ENCODE measurements around the gene ZNF417. TPM values are rescaled to one million over a fixed set of nuclear protein-coding genes. Genes with fewer than 3 reads are reported as not detected.

ZNF417 gene
- total RNA-seq, 1 experiment from 2014 or later = 22.8 TPM

DNA sequence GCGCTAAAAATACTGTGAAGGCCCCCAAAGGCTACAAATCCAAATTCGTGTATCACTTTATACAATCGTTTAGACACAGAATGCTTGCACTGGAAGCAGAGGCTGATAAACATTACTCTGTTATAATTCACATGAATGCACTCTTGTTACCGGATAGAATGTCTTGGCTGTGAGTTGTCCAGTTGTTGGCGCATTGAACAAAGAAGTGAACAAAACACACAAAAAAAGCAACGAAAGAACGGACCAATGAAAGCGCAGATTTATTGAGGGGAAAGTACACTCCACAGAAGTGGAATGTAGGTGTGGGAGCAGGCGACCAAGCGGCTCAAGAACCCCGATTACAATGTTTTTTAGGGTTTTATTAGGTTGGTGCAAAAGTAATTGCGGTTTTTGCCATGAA lies 19.3 kb upstream of the ZNF417 start:
- no peak for TF ChIP-seq SIN3A (IDR thresholded peaks at IDR 0.05; ENCODE audit: borderline replicate concordance, insufficient read depth, low read depth, low read length)
- TF ChIP-seq POLR2AphosphoS5 (IDR thresholded peaks at IDR 0.05; ENCODE audit: low read depth, low read length) = no peak
- TF ChIP-seq, protein P1, sequence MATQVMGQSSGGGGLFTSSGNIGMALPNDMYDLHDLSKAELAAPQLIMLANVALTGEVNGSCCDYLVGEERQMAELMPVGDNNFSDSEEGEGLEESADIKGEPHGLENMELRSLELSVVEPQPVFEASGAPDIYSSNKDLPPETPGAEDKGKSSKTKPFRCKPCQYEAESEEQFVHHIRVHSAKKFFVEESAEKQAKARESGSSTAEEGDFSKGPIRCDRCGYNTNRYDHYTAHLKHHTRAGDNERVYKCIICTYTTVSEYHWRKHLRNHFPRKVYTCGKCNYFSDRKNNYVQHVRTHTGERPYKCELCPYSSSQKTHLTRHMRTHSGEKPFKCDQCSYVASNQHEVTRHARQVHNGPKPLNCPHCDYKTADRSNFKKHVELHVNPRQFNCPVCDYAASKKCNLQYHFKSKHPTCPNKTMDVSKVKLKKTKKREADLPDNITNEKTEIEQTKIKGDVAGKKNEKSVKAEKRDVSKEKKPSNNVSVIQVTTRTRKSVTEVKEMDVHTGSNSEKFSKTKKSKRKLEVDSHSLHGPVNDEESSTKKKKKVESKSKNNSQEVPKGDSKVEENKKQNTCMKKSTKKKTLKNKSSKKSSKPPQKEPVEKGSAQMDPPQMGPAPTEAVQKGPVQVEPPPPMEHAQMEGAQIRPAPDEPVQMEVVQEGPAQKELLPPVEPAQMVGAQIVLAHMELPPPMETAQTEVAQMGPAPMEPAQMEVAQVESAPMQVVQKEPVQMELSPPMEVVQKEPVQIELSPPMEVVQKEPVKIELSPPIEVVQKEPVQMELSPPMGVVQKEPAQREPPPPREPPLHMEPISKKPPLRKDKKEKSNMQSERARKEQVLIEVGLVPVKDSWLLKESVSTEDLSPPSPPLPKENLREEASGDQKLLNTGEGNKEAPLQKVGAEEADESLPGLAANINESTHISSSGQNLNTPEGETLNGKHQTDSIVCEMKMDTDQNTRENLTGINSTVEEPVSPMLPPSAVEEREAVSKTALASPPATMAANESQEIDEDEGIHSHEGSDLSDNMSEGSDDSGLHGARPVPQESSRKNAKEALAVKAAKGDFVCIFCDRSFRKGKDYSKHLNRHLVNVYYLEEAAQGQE (IDR thresholded peaks at IDR 0.05; ENCODE audit: insufficient read depth in 1 of 2, low read depth in 2 of 2, low read length in 1 of 2) = no peak
- no peak for TF ChIP-seq TCF7L2 (IDR thresholded peaks at IDR 0.05; ENCODE audit: low read depth, low read length)
- TF ChIP-seq, protein P2, sequence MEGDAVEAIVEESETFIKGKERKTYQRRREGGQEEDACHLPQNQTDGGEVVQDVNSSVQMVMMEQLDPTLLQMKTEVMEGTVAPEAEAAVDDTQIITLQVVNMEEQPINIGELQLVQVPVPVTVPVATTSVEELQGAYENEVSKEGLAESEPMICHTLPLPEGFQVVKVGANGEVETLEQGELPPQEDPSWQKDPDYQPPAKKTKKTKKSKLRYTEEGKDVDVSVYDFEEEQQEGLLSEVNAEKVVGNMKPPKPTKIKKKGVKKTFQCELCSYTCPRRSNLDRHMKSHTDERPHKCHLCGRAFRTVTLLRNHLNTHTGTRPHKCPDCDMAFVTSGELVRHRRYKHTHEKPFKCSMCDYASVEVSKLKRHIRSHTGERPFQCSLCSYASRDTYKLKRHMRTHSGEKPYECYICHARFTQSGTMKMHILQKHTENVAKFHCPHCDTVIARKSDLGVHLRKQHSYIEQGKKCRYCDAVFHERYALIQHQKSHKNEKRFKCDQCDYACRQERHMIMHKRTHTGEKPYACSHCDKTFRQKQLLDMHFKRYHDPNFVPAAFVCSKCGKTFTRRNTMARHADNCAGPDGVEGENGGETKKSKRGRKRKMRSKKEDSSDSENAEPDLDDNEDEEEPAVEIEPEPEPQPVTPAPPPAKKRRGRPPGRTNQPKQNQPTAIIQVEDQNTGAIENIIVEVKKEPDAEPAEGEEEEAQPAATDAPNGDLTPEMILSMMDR (IDR thresholded peaks at IDR 0.05) = no peak
- Histone ChIP-seq H3K9me3 (ENCODE audit: control insufficient read depth, insufficient read depth, low read depth, low read length) (peaks cover 38% of the 10 kb centered on the region), H3K27ac (ENCODE audit: low read length) (no peak overlapping the region), H3K4me3 (ENCODE audit: low read depth in 2 of 2, low read length in 2 of 2) (peak overlapping the region; percentile 55 to 73; a peak in 2 of 4 replicates), H3K36me3 (ENCODE audit: control insufficient read depth, insufficient read depth, low read length) (no peaks in the 10 kb centered on the region), H3K4me1 (ENCODE audit: control insufficient read depth, insufficient read depth, low read length) (no peaks in the 10 kb centered on the region), H3K27me3 (ENCODE audit: control insufficient read depth, insufficient read depth, low read length) (no peaks in the 10 kb centered on the region)
- DNase-seq (ENCODE audit: low read depth, low spot score) = no peak
- intact Hi-C loops (cut with micrococcal nuclease; ENCODE audit: unreplicated experiment) (no loop called here), in situ Hi-C loops (cut with HindIII; ENCODE audit: low pct_unique_long_range_greater_than_20kb, low sequenced_read_pairs) (no loop called here)
- POLR2A ChIA-PET = no interaction called here
- no peak for ATAC-seq
- BruUV-seq (replicated peaks) = no TSS peak
- CTCF ChIA-PET = no interaction called here

DNA sequence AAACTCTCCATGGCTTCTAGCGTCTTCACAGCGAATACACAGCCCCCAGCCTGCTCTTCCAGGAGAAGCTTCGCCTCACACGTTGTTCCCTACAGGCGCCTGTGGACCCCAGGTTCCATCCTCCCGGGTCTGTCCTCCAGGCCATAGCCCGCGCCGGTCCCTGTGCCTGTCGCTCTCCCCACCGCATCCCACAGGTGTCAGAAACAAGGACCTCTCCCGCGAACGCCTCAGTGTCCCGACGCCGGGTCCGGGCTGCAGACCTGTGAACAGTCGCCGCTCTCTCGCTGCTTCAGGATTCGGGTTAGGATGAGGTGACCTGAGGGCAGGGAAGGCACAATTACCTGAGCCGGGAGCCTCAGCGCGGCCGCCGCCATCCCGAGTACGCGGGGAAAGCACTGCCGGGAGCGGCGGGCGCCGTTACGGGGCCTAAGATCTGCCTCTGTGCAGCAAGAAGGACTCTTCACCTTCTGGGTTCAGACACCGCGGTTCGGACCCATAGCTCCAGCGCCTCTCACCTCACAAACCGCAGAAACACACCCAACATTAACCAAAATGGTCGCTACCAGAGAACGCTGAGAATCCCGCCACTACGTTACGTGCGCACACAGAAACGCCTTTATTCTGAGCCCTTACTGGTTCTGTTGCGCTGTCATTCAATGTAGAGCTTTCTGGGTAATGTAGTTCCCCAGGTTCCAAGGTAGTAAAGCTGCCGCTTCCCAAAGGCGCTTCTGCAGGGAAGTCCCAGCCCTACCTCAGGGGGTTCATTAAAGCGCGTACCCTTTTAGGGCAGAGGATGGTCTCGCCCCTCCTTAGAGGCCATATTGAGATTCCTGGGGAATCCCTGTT lies 18.7 kb upstream of the ZNF417 start, which contains the start of gene ZNF418:
Gene ZNF418, minus strand, starts transcription at position 583 of the 846 bp plus-strand sequence. CDS start 1,580 bp downstream, outside the sequence.
- TF ChIP-seq TCF7L2 (IDR thresholded peaks at IDR 0.05; ENCODE audit: low read depth, low read length) (no peak), SIN3A (IDR thresholded peaks at IDR 0.05; ENCODE audit: borderline replicate concordance, insufficient read depth, low read depth, low read length) (no peak), POLR2AphosphoS5 (IDR thresholded peaks at IDR 0.05; ENCODE audit: low read depth, low read length) (peak; percentile 61; the same call in 1 of the 2 replicates)
- TF ChIP-seq, protein P2 (IDR thresholded peaks at IDR 0.05) = no peak
- TF ChIP-seq, protein P1 (IDR thresholded peaks at IDR 0.05; ENCODE audit: insufficient read depth in 1 of 2, low read depth in 2 of 2, low read length in 1 of 2) = no peak
- CTCF ChIA-PET = no interaction called here
- TSS peak; percentile 66 for BruUV-seq (replicated peaks)
- H3K4me3 ChIP-seq (ENCODE audit: low read depth in 2 of 2, low read length in 2 of 2) = peak within 1 kb of the TSS; percentile 55 to 73
- no peaks in the 10 kb centered on the region for H3K36me3 ChIP-seq (ENCODE audit: control insufficient read depth, insufficient read depth, low read length)
- peak; percentile 99 for ATAC-seq
- intact Hi-C loops (cut with micrococcal nuclease; ENCODE audit: unreplicated experiment) (no loop called here), in situ Hi-C loops (cut with HindIII; ENCODE audit: low pct_unique_long_range_greater_than_20kb, low sequenced_read_pairs) (no loop called here)
- POLR2A ChIA-PET = no interaction called here
- H3K27me3 ChIP-seq (ENCODE audit: control insufficient read depth, insufficient read depth, low read length) = no peaks in the 10 kb centered on the region
- peak; percentile 39 for DNase-seq (ENCODE audit: low read depth, low spot score)
- peaks cover 36% of the 10 kb centered on the region; the same call in 1 of the 2 replicates for H3K9me3 ChIP-seq (ENCODE audit: control insufficient read depth, insufficient read depth, low read depth, low read length)
- no peaks in the 10 kb centered on the region for H3K4me1 ChIP-seq (ENCODE audit: control insufficient read depth, insufficient read depth, low read length)
- H3K27ac ChIP-seq (ENCODE audit: low read length) = peak within 1 kb of the TSS; percentile 73

Measured in Panc1 (cell line).